ENCODE data around the gene ZNF26.
"Not testable (repeated sequence)": the region's sequence is repeated elsewhere in the genome, so short reads cannot be mapped to it uniquely, and the experiment has no call there.

The ZNF26 gene

DNA sequence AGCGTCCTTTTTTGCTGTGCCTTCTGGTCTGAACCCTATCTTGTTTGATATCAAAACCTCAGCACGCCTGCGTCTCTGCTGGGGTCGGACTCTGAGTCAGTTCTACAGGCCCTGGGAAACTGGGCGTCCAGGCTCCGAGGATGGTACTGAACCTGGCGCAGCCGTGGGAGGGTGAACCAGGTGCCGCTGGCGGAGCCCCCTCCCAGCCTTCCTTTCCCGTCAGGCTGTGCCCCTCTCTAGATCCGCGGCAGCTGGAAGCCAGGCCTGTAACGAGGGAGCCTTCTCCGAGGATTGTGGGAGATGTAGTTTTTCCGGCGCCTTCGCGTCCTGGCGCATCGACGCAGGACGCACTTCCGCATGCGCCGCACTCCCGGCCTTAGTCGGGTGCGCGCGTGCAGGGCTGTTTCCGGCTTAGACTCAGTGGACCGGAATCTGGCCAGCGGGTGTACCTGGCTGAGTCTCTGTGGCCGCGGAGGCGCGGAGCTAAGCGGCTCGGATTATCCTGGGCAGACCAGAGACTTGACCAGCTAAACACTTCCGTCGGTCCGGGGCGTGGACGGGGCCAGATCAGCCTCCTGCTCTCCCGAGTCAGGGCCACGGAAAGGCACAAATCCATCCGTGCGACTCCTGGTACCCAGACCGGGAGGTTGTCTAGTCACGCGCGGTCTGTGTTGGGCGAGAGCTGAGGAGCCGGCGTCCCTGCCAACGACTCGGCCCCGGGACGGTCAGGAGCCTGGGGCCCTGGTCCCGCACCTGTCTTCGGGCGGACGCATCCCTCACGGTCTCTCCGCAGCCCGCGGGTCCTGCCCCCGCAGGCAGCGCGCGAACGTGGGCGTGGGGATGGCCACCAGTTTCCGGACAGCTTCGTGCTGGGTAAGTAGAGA, at the start of gene ZNF26:
Gene ZNF26 (plus strand): TSS at position 367 of the 884 bp plus-strand sequence. CDS start 474 bp downstream, at position 841.
- TF ChIP-seq TCF4 (CRISPR knock-in tag; IDR thresholded peaks at IDR 0.05; ENCODE audit: borderline replicate concordance), result peak; percentile 23; the same call in 1 of the 2 replicates
- TF ChIP-seq, protein P1, sequence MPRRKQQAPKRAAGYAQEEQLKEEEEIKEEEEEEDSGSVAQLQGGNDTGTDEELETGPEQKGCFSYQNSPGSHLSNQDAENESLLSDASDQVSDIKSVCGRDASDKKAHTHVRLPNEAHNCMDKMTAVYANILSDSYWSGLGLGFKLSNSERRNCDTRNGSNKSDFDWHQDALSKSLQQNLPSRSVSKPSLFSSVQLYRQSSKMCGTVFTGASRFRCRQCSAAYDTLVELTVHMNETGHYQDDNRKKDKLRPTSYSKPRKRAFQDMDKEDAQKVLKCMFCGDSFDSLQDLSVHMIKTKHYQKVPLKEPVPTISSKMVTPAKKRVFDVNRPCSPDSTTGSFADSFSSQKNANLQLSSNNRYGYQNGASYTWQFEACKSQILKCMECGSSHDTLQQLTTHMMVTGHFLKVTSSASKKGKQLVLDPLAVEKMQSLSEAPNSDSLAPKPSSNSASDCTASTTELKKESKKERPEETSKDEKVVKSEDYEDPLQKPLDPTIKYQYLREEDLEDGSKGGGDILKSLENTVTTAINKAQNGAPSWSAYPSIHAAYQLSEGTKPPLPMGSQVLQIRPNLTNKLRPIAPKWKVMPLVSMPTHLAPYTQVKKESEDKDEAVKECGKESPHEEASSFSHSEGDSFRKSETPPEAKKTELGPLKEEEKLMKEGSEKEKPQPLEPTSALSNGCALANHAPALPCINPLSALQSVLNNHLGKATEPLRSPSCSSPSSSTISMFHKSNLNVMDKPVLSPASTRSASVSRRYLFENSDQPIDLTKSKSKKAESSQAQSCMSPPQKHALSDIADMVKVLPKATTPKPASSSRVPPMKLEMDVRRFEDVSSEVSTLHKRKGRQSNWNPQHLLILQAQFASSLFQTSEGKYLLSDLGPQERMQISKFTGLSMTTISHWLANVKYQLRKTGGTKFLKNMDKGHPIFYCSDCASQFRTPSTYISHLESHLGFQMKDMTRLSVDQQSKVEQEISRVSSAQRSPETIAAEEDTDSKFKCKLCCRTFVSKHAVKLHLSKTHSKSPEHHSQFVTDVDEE (CRISPR knock-in tag; IDR thresholded peaks at IDR 0.05), result peak; percentile 55; the same call in 1 of the 2 replicates
- TF ChIP-seq ZNF70 (CRISPR knock-in tag; IDR thresholded peaks at IDR 0.05), result no peak
- 0 out of 2 replicates have a peak, but pooled peaks have one; percentile 27 for TF ChIP-seq ZFP3 (CRISPR knock-in tag; IDR thresholded peaks at IDR 0.05)
- peak; percentile 99 for ATAC-seq

DNA sequence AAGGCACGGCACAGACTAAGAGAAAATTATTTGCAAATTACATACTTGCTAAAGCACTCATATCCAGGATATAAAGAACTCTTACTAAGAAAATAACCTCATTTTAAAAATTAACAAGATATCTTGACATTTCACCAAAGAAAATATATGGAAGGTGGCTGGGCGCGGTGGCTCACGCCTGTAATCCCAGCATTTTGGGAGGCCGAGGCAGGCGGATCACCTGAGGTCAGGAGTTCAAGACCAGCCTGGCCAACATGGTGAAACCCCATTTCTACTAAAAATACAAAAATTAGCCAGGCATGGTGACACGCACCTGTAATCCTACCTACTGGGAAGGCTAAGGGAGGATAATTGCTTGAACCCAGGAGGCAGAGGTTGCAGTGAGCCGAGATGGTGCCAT, 49.2 kb upstream of the ZNF26 start:
- ATAC-seq, result not testable (repeated sequence)

- TF ChIP-seq, protein P2, sequence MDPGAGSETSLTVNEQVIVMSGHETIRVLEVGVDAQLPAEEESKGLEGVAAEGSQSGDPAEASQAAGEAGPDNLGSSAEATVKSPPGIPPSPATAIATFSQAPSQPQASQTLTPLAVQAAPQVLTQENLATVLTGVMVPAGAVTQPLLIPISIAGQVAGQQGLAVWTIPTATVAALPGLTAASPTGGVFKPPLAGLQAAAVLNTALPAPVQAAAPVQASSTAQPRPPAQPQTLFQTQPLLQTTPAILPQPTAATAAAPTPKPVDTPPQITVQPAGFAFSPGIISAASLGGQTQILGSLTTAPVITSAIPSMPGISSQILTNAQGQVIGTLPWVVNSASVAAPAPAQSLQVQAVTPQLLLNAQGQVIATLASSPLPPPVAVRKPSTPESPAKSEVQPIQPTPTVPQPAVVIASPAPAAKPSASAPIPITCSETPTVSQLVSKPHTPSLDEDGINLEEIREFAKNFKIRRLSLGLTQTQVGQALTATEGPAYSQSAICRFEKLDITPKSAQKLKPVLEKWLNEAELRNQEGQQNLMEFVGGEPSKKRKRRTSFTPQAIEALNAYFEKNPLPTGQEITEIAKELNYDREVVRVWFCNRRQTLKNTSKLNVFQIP (CRISPR knock-in tag; IDR thresholded peaks at IDR 0.05; ENCODE audit: borderline replicate concordance, low read depth), result no peak
- TF ChIP-seq ZNF565 (CRISPR knock-in tag; conservative IDR thresholded peaks at IDR 0.05; ENCODE audit: low read depth) (no peak), TOX (CRISPR knock-in tag; IDR thresholded peaks at IDR 0.05; ENCODE audit: borderline replicate concordance) (no peak), OSR1 (CRISPR knock-in tag; IDR thresholded peaks at IDR 0.05) (no peak), BACH2 (CRISPR knock-in tag; IDR thresholded peaks at IDR 0.05; ENCODE audit: borderline replicate concordance) (no peak), ZNF70 (CRISPR knock-in tag; IDR thresholded peaks at IDR 0.05) (no peak), ZNF8 (CRISPR knock-in tag; IDR thresholded peaks at IDR 0.05) (no peak), PATZ1 (CRISPR knock-in tag; IDR thresholded peaks at IDR 0.05; ENCODE audit: borderline replicate concordance) (no peak), ISL1 (CRISPR knock-in tag; IDR thresholded peaks at IDR 0.05) (no peak), PPARA (CRISPR knock-in tag; IDR thresholded peaks at IDR 0.05; ENCODE audit: borderline replicate concordance) (no peak), ZC3H10 (CRISPR knock-in tag; IDR thresholded peaks at IDR 0.05) (no peak), ZFP30 (CRISPR knock-in tag; IDR thresholded peaks at IDR 0.05) (no peak), RARB (CRISPR knock-in tag; IDR thresholded peaks at IDR 0.05) (no peak), ESRRG (CRISPR knock-in tag; IDR thresholded peaks at IDR 0.05) (no peak), TCF4 (CRISPR knock-in tag; IDR thresholded peaks at IDR 0.05; ENCODE audit: borderline replicate concordance) (no peak), CSDC2 (CRISPR knock-in tag; IDR thresholded peaks at IDR 0.05) (no peak)
- TF ChIP-seq, protein P1 (CRISPR knock-in tag; IDR thresholded peaks at IDR 0.05), result no peak
- TF ChIP-seq, protein P3, sequence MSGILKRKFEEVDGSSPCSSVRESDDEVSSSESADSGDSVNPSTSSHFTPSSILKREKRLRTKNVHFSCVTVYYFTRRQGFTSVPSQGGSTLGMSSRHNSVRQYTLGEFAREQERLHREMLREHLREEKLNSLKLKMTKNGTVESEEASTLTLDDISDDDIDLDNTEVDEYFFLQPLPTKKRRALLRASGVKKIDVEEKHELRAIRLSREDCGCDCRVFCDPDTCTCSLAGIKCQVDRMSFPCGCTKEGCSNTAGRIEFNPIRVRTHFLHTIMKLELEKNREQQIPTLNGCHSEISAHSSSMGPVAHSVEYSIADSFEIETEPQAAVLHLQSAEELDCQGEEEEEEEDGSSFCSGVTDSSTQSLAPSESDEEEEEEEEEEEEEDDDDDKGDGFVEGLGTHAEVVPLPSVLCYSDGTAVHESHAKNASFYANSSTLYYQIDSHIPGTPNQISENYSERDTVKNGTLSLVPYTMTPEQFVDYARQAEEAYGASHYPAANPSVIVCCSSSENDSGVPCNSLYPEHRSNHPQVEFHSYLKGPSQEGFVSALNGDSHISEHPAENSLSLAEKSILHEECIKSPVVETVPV (CRISPR knock-in tag; IDR thresholded peaks at IDR 0.05), result no peak
- no peak for ATAC-seq
These were observed 48.7 kb upstream of the ZNF26 start for GRCh38 chr12:132937476-132937875.

- not testable (repeated sequence) for ATAC-seq
These were observed 47.4 kb upstream of the ZNF26 start for GRCh38 chr12:132938807-132939206.

Data from SK-N-SH treated with all-trans-retinoic acid at 6 μM for 48 hours (cell line).